ENCODE measurements around the gene CHD1L. TPM values are rescaled to one million over a fixed set of nuclear protein-coding genes. Genes with fewer than 3 reads are reported as not detected.

Gene CHD1L
- total RNA-seq, 1 experiment from 2014 or later: 64.2 TPM

- Histone ChIP-seq H3T11ph (ENCODE audit: low read length) (no peak overlapping the region), H3K23ac (ENCODE audit: insufficient read length, low read depth, low read length) (no peak overlapping the region), H3K79me1 (ENCODE audit: insufficient read depth, low read depth, low read length, poor library complexity, severe bottlenecking) (no peaks in the 10 kb centered on the region), H2BK5ac (ENCODE audit: insufficient read length, low read length) (no peak overlapping the region), H3K4me1 (ENCODE audit: insufficient read depth, low read length) (no peaks in the 10 kb centered on the region), H4K20me1 (ENCODE audit: control insufficient read depth, insufficient read depth, insufficient read length) (no peaks in the 10 kb centered on the region), H3K79me2 (ENCODE audit: insufficient read depth, low read length) (no peaks in the 10 kb centered on the region), H4K91ac (ENCODE audit: insufficient read length, low read depth, low read length) (no peak overlapping the region), H3K27ac (ENCODE audit: insufficient read length, low read depth, low read length) (no peak overlapping the region), H3K14ac (ENCODE audit: insufficient read depth, low read length) (no peak overlapping the region), H3K9me3 (ENCODE audit: control insufficient read depth, low read depth, low read length) (no peaks in the 10 kb centered on the region), H2AK5ac (ENCODE audit: insufficient read length, low read length) (no peak overlapping the region), H4K8ac (replicated peaks; ENCODE audit: insufficient read length, low read depth, low read length) (no peak overlapping the region), H3K23me2 (ENCODE audit: insufficient read length, low read depth, low read length, poor library complexity, severe bottlenecking) (no peaks in the 10 kb centered on the region), H3K9ac (ENCODE audit: extremely low read depth, insufficient read length, low read length) (no peak overlapping the region), H2BK20ac (ENCODE audit: low read depth, low read length, poor library complexity, severe bottlenecking) (no peak overlapping the region), H2AFZ (ENCODE audit: low read length) (no peak overlapping the region), H2BK120ac (ENCODE audit: low read depth, low read length, poor library complexity, severe bottlenecking) (no peak overlapping the region), H3K4ac (ENCODE audit: low read depth, low read length) (no peak overlapping the region), H3K18ac (ENCODE audit: insufficient read length, low read depth, low read length) (no peak overlapping the region), H4K5ac (ENCODE audit: insufficient read length, low read depth, low read length) (no peak overlapping the region), H3K4me2 (ENCODE audit: insufficient read depth, insufficient read length, low read length) (no peak overlapping the region), H2BK15ac (ENCODE audit: low read depth, low read length) (no peak overlapping the region), H3K27me3 (ENCODE audit: insufficient read depth, low read length) (no peaks in the 10 kb centered on the region), H3K56ac (ENCODE audit: insufficient read length, low read depth, low read length) (no peak overlapping the region), H2BK12ac (ENCODE audit: insufficient read length, low read depth, low read length) (no peak overlapping the region)
- no peak for DNase-seq
- TF ChIP-seq CTCF (conservative IDR thresholded peaks at IDR 0.05): no peak
- H3K9me3 Mint-ChIP-seq: no peaks in the 10 kb centered on the region
- H3K4me1 Mint-ChIP-seq: peaks cover 2 to 4% of the 10 kb centered on the region in 2 experiments; a peak in 1 of 4 replicates
- H3K27me3 Mint-ChIP-seq (ENCODE audit: low read depth): no peaks in the 10 kb centered on the region
- no peak overlapping the region for H3K27ac Mint-ChIP-seq
- H3K4me3 Mint-ChIP-seq: no peak overlapping the region
- no CpG with 5 or more reads among the region's 3 CpGs for WGBS (ENCODE audit: extremely low coverage, insufficient read length, low lambda C conversion rate)
- H3K36me3 Mint-ChIP-seq (ENCODE audit: insufficient read depth in 1 of 3, low read depth in 3 of 3): no peaks in the 10 kb centered on the region
These were observed 26.4 kb upstream of the CHD1L start for GRCh38 chr1:147216124-147216523.
